AG04449 (cell line): ENCODE results near the gene BUD13.

Experiments
- CTCF ChIA-PET: fragments of 350-600 bp; formaldehyde crosslinking; extraction: SDS; loops from one replicate; lab custom pipeline; 2021; ENCODE audit warnings: antibody characterized with exemption; lab: Yijun Ruan, JAX
- POLR2A ChIA-PET: fragments of 400-600, 350-600 bp; formaldehyde crosslinking; extraction: SDS; loops from one replicate; lab custom pipeline; 2020; ENCODE audit warnings: antibody characterized with exemption, inconsistent platforms; lab: Yijun Ruan, JAX
- DNase-seq: peaks from one replicate; pipeline ENCODE4 v3.0.0-alpha.2; 2010; ENCODE audit warnings: low read depth, low spot score
- H3K4me3 ChIP-seq: 2 replicates; pipeline ENCODE4 v1.5.1; 2011; ENCODE audit warnings: low read depth, mild to moderate bottlenecking, control low read depth, low read length
- CTCF ChIP-seq: IDR thresholded peaks from one replicate; pipeline ENCODE4 v1.5.1; 2011; ENCODE audit warnings: mild to moderate bottlenecking, moderate library complexity, low read length, control low read depth, inconsistent platforms; ENCODE audit not compliant: insufficient read depth; ENCODE audit errors: missing control alignments

The BUD13 gene

GRCh38 chr11:116813781-116814471 is 41.1 kb upstream of the BUD13 start:
- ChIA-PET POLR2A (no interaction called here), CTCF (interaction anchor here (1.0 to 2.7 kb wide), 4 partner anchors 9 to 22 kb away, joined by 3 to 25 read pairs (median 6); partner anchors contain the start of genes APOA4 and APOA5)
- DNase-seq: no peak
- TF ChIP-seq CTCF: no peak
- no peak overlapping the region for H3K4me3 ChIP-seq

GRCh38 chr11:116813170-116813569 is 40.4 kb upstream of the BUD13 start:
- ChIA-PET CTCF (interaction anchor here (2.0 to 2.7 kb wide), 2 partner anchors 22 to 23 kb away, joined by 10 to 25 read pairs; partner anchors contain the start of gene APOA5), POLR2A (no interaction called here)
- H3K4me3 ChIP-seq: no peak overlapping the region
- no peak for TF ChIP-seq CTCF
- no peak for DNase-seq

GRCh38 chr11:116812109-116812508 is 39.3 kb upstream of the BUD13 start:
- TF ChIP-seq CTCF: no peak
- CTCF ChIA-PET: interaction anchor here (2.0 to 2.7 kb wide), 2 partner anchors 21 to 24 kb away, joined by 10 to 25 read pairs; partner anchors contain the start of gene APOA5
- no peak for DNase-seq

GRCh38 chr11:116811194-116811593 is 38.4 kb upstream of the BUD13 start:
- no peak overlapping the region for H3K4me3 ChIP-seq
- TF ChIP-seq CTCF: no peak
- DNase-seq: no peak
- POLR2A ChIA-PET: no interaction called here
- CTCF ChIA-PET: interaction anchor here (0.7 to 3.1 kb wide), 3 partner anchors 11 to 23 kb away, joined by 3 to 12 read pairs (median 3); partner anchors contain the start of genes APOA5 and ZPR1

More at GRCh38 chr11:116812109-116812508, 39.3 kb upstream of the BUD13 start:
- POLR2A ChIA-PET: no interaction called here
- H3K4me3 ChIP-seq: no peak overlapping the region

- POLR2A ChIA-PET: no interaction called here
- no peak for TF ChIP-seq CTCF
- no peak for DNase-seq
- CTCF ChIA-PET: interaction anchor here (0.8 to 3.1 kb wide), 2 partner anchors 17 to 18 kb away, joined by 3 to 12 read pairs; partner anchors contain the start of gene APOA5
- no peak overlapping the region for H3K4me3 ChIP-seq
These were observed 35.7 kb upstream of the BUD13 start for GRCh38 chr11:116808262-116809175.
